HCT116 (cell line): ENCODE data around the gene RIMS4. TPM values are rescaled to one million over a fixed set of nuclear protein-coding genes. Genes with fewer than 3 reads are reported as not detected.

Experiments
- ATAC-seq: fragments of 200-7000 bp; cut with Tn5 transposase; 2 replicates; pipeline ENCODE4 v1.9.1; 2020; ENCODE audit warnings: mild to moderate bottlenecking, moderate library complexity
- BruUV-seq: library from RNA; stranded (reverse); fragments of 400-500 nt; replicated peaks from 2 replicates; lab custom pipeline; 2021; lab: Mats Ljungman, UMichigan
- CTCF ChIA-PET: fragments of 300-600 bp; sonication (Branson Sonifier 250); formaldehyde crosslinking; loops from one replicate; lab custom pipeline; 2021; ENCODE audit warnings: antibody characterized with exemption; lab: Charles Lee
- POLR2A ChIA-PET: fragments of 300-600, 350-600 bp; sonication (Branson Sonifier 250); formaldehyde crosslinking; loops from one replicate; lab custom pipeline; 2021; ENCODE audit warnings: antibody characterized with exemption; lab: Charles Lee
- RAD21 ChIA-PET, 2 experiments: fragments of 300-600 bp; sonication (Branson Sonifier 250); formaldehyde crosslinking; loops; one replicate each; lab custom pipeline; 2023; ENCODE audit warnings: low total read pairs in 2 of 2; ENCODE audit not compliant: uncharacterized antibody in 2 of 2, unreplicated experiment in 2 of 2, low non-redundant PET in 1 of 2; lab: Charles Lee
- DNase-seq: peaks from one replicate; pipeline ENCODE4 v3.0.0-alpha.2; 2010; ENCODE audit warnings: low read depth, low spot score
- H2AFZ ChIP-seq: fragments of 200-600 bp; shearing (Covaris generic), sonication (generic); 2 replicates; pipeline ENCODE4 v1.6.1; 2017; ENCODE audit warnings: low read depth, mixed run types, mixed read lengths, antibody characterized with exemption, low read length; ENCODE audit not compliant: poor library complexity, severe bottlenecking
- H3K27ac ChIP-seq: 2 replicates; pipeline ENCODE4 v1.5.1; 2012; ENCODE audit warnings: low read depth, low read length
- H3K27me3 ChIP-seq: fragments of 200-600 bp; sonication (generic); 2 replicates; pipeline ENCODE4 v1.6.1; 2016; ENCODE audit warnings: mixed run types, low read length, mixed read lengths; ENCODE audit not compliant: insufficient read depth
- H3K36me3 ChIP-seq, 2 experiments: fragments of 200-500 bp in 1 of 2; fragments of 200-600 bp in 1 of 2; sonication (Bioruptor generic) in 1 of 2; sonication (generic) in 1 of 2; 2 replicates each; pipeline versions ENCODE4 v1.5.1 to v1.6.1; 2014 to 2016; ENCODE audit warnings: low read length in 2 of 2, inconsistent platforms in 1 of 2, mixed read lengths in 1 of 2, mixed run types in 1 of 2; ENCODE audit not compliant: insufficient read depth in 2 of 2, control insufficient read depth in 1 of 2
- H3K4me1 ChIP-seq, 2 experiments: fragments of 200-600 bp in 1 of 2; sonication (generic) in 1 of 2; 2 replicates each; pipeline versions ENCODE4 v1.5.1 to v1.6.1; 2012 to 2017; ENCODE audit warnings: low read length in 2 of 2, inconsistent platforms in 1 of 2, mild to moderate bottlenecking in 1 of 2, mixed read lengths in 1 of 2, mixed run types in 1 of 2, moderate library complexity in 1 of 2; ENCODE audit not compliant: insufficient read depth in 2 of 2, control insufficient read depth in 1 of 2
- H3K4me2 ChIP-seq: fragments of 200-600 bp; sonication (generic); 2 replicates; pipeline ENCODE4 v1.6.1; 2017; ENCODE audit warnings: mixed run types, low read length, mixed read lengths
- H3K4me3 ChIP-seq, 2 experiments: fragments of 200-600 bp in 1 of 2; sonication (generic) in 1 of 2; replicated peaks in 1 of 2; 2 replicates each; pipeline ENCODE4 v1.5.1; 2011 to 2016; ENCODE audit warnings: low read length in 2 of 2, control low read depth in 1 of 2, low read depth in 1 of 2, mild to moderate bottlenecking in 1 of 2, mixed read lengths in 1 of 2, mixed run types in 1 of 2
- H3K79me2 ChIP-seq: fragments of 200-600 bp; sonication (generic); 2 replicates; pipeline ENCODE4 v1.6.1; 2017; ENCODE audit warnings: mild to moderate bottlenecking, mixed run types, low read length, moderate library complexity, mixed read lengths; ENCODE audit not compliant: insufficient read depth
- H3K9ac ChIP-seq: fragments of 200-600 bp; sonication (generic); 2 replicates; pipeline ENCODE4 v1.6.1; 2016; ENCODE audit warnings: low read length, mixed read lengths
- H3K9me2 ChIP-seq: fragments of 200-600 bp; sonication (generic), shearing (Covaris generic); 2 replicates; pipeline ENCODE4 v1.6.1; 2017; ENCODE audit warnings: mixed run types, mild to moderate bottlenecking, moderate library complexity; ENCODE audit not compliant: insufficient read depth
- H3K9me3 ChIP-seq, 2 experiments: fragments of 200-500 bp in 1 of 2; fragments of 200-600 bp in 1 of 2; sonication (Bioruptor generic) in 1 of 2; sonication (generic) in 1 of 2; 2 replicates each; pipeline ENCODE4 v1.6.1; 2014 to 2017; ENCODE audit warnings: low read length in 2 of 2, mixed read lengths in 2 of 2, inconsistent platforms in 1 of 2, low read depth in 1 of 2, mild to moderate bottlenecking in 1 of 2, mixed run types in 1 of 2, moderate library complexity in 1 of 2; ENCODE audit not compliant: control insufficient read depth in 1 of 2, insufficient read depth in 1 of 2
- H4K20me1 ChIP-seq: fragments of 200-600 bp; sonication (generic), shearing (Covaris generic); 2 replicates; pipeline ENCODE4 v1.6.1; 2017; ENCODE audit warnings: mixed run types, mild to moderate bottlenecking, moderate library complexity; ENCODE audit not compliant: insufficient read depth
- ATF3 ChIP-seq: IDR thresholded peaks from 2 replicates; pipeline ENCODE4 v1.6.1; 2012
- CEBPB ChIP-seq: IDR thresholded peaks from 2 replicates; pipeline ENCODE4 v1.6.1; 2012; ENCODE audit warnings: low read depth
- JUND ChIP-seq: IDR thresholded peaks from 2 replicates; pipeline ENCODE4 v1.6.1; 2012
- SP1 ChIP-seq: IDR thresholded peaks from 2 replicates; pipeline ENCODE4 v1.6.1; 2012; ENCODE audit warnings: low read depth
- YY1 ChIP-seq: IDR thresholded peaks from 2 replicates; pipeline ENCODE4 v1.6.1; 2011; ENCODE audit warnings: low read length, low read depth, moderate library complexity, mild to moderate bottlenecking; ENCODE audit not compliant: insufficient replicate concordance; ENCODE audit errors: extremely low read depth
- ZBTB33 ChIP-seq: IDR thresholded peaks from 2 replicates; pipeline ENCODE4 v1.6.1; 2011; ENCODE audit warnings: mild to moderate bottlenecking, low read length, moderate library complexity; ENCODE audit not compliant: insufficient replicate concordance; ENCODE audit errors: extremely low read depth
- intact Hi-C: fragments of 100-400 bp; cut with micrococcal nuclease; formaldehyde crosslinking; loops from 2 replicates; pipeline ENCODE4 v1.10.0; 2022
- total RNA-seq: library from RNA; stranded (reverse); gene quantifications from one replicate; pipeline ENCODE4 v1.2.1, GENCODE V29; 2021; ENCODE audit not compliant: unreplicated experiment
- TF ChIP-seq, protein P1 (sequence below): IDR thresholded peaks from 2 replicates; pipeline ENCODE4 v1.6.1; 2012; ENCODE audit warnings: low read depth

RIMS4 gene
- total RNA-seq, 1 experiment from 2014 or later: 0.05 TPM

GRCh38 chr20:44848254-44849015 is 38.1 kb upstream of the RIMS4 start:
- Histone ChIP-seq H3K36me3 (no peaks in the 10 kb centered on the region), H3K9me2 (no peaks in the 10 kb centered on the region), H3K27me3 (no peaks in the 10 kb centered on the region), H3K4me2 (no peak overlapping the region), H3K79me2 (no peaks in the 10 kb centered on the region), H3K9me3 (no peaks in the 10 kb centered on the region), H3K27ac (no peak overlapping the region), H3K4me1 (no peaks in the 10 kb centered on the region), H3K9ac (no peak overlapping the region), H3K4me3 (no peak overlapping the region), H4K20me1 (no peaks in the 10 kb centered on the region), H2AFZ (no peak overlapping the region)
- POLR2A ChIA-PET: no interaction called here
- no TSS peak for BruUV-seq
- CTCF ChIA-PET: no interaction called here
- DNase-seq (no peak), ATAC-seq (no peak)
- intact Hi-C loops: no loop called here
- RAD21 ChIA-PET: no interaction called here
- TF ChIP-seq YY1 (no peak), ZBTB33 (no peak), ATF3 (no peak), CEBPB (no peak), JUND (no peak), SP1 (no peak)
- TF ChIP-seq, protein P1, sequence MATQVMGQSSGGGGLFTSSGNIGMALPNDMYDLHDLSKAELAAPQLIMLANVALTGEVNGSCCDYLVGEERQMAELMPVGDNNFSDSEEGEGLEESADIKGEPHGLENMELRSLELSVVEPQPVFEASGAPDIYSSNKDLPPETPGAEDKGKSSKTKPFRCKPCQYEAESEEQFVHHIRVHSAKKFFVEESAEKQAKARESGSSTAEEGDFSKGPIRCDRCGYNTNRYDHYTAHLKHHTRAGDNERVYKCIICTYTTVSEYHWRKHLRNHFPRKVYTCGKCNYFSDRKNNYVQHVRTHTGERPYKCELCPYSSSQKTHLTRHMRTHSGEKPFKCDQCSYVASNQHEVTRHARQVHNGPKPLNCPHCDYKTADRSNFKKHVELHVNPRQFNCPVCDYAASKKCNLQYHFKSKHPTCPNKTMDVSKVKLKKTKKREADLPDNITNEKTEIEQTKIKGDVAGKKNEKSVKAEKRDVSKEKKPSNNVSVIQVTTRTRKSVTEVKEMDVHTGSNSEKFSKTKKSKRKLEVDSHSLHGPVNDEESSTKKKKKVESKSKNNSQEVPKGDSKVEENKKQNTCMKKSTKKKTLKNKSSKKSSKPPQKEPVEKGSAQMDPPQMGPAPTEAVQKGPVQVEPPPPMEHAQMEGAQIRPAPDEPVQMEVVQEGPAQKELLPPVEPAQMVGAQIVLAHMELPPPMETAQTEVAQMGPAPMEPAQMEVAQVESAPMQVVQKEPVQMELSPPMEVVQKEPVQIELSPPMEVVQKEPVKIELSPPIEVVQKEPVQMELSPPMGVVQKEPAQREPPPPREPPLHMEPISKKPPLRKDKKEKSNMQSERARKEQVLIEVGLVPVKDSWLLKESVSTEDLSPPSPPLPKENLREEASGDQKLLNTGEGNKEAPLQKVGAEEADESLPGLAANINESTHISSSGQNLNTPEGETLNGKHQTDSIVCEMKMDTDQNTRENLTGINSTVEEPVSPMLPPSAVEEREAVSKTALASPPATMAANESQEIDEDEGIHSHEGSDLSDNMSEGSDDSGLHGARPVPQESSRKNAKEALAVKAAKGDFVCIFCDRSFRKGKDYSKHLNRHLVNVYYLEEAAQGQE: no peak
